Activated naive CD4-positive, alpha-beta T cell treated with anti-CD3 and anti-CD28 coated beads, Interleukin-2, amount 10 ng/mL, durations not matched to agents 7 days and 5 days (primary cell): ENCODE data around the gene TMEM131L.
A peak's percentile ranks its signal among the peaks of the same experiment; 100 is the strongest.

Source experiments
- CTCF ChIA-PET: fragments of 350-600 bp; sonication (Branson Sonifier 250); formaldehyde crosslinking; loops from one replicate; lab custom pipeline; 2021; ENCODE audit warnings: antibody characterized with exemption; lab: Charles Lee
- DNase-seq: peaks from one replicate; pipeline ENCODE4 v3.0.0-alpha.2; 2020
- H3K27ac Mint-ChIP-seq: one replicate; pipeline ENCODE4 v1.8.0; 2021; ENCODE audit warnings: mild to moderate bottlenecking, moderate library complexity, mixed read lengths
- H3K27me3 Mint-ChIP-seq: one replicate; pipeline ENCODE4 v1.8.0; 2021; ENCODE audit warnings: mild to moderate bottlenecking, mixed read lengths
- H3K36me3 Mint-ChIP-seq: one replicate; pipeline ENCODE4 v1.8.0; 2021; ENCODE audit warnings: mixed read lengths
- H3K4me1 Mint-ChIP-seq: one replicate; pipeline ENCODE4 v1.8.0; 2021; ENCODE audit warnings: mixed read lengths
- H3K4me3 Mint-ChIP-seq: one replicate; pipeline ENCODE4 v1.8.0; 2021; ENCODE audit warnings: mild to moderate bottlenecking, moderate library complexity, mixed read lengths
- H3K9me3 Mint-ChIP-seq: one replicate; pipeline ENCODE4 v1.8.0; 2021; ENCODE audit warnings: mixed read lengths

The TMEM131L gene

GRCh38 chr4:153530284-153530999, 64.3 kb downstream of the TMEM131L start:
- Mint-ChIP-seq H3K9me3 (peaks cover 2% of the 10 kb centered on the region), H3K27ac (peak overlapping the region; percentile 93), H3K36me3 (peaks cover 48% of the 10 kb centered on the region), H3K27me3 (no peaks in the 10 kb centered on the region), H3K4me3 (peak overlapping the region; percentile 65), H3K4me1 (peaks cover 82% of the 10 kb centered on the region)
- DNase-seq: peak; percentile 42
- CTCF ChIA-PET: interaction anchor here (0.6 to 3.1 kb wide), 13 partner anchors 10 to 973 kb away, joined by 3 to 17 read pairs (median 4); partner anchors contain the start of gene TMEM131L

- DNase-seq: no peak
- Mint-ChIP-seq H3K4me1 (peaks cover 84% of the 10 kb centered on the region), H3K9me3 (peaks cover 2% of the 10 kb centered on the region), H3K27ac (peak overlapping the region; percentile 93), H3K27me3 (no peaks in the 10 kb centered on the region), H3K36me3 (peaks cover 50% of the 10 kb centered on the region), H3K4me3 (peak overlapping the region; percentile 65)
- CTCF ChIA-PET: interaction anchor here (0.7 to 3.1 kb wide), 12 partner anchors 10 to 98 kb away, joined by 3 to 17 read pairs (median 4); partner anchors contain the start of gene TMEM131L
Observed at GRCh38 chr4:153531000-153531358, 64.8 kb downstream of the TMEM131L start.

- DNase-seq: no peak
- Mint-ChIP-seq H3K36me3 (peaks cover 48% of the 10 kb centered on the region), H3K9me3 (no peaks in the 10 kb centered on the region), H3K27me3 (no peaks in the 10 kb centered on the region), H3K4me3 (no peak overlapping the region), H3K27ac (no peak overlapping the region), H3K4me1 (peaks cover 84% of the 10 kb centered on the region)
- CTCF ChIA-PET: interaction anchor here (1.3 to 3.1 kb wide), 4 partner anchors 10 to 64 kb away, joined by 4 to 17 read pairs (median 10); no protein-coding TSS in a partner anchor
Observed at GRCh38 chr4:153531976-153532626, 65.9 kb downstream of the TMEM131L start.

- CTCF ChIA-PET: interaction anchor here (1.5 to 3.1 kb wide), 2 partner anchors 9 to 41 kb away, joined by 5 to 17 read pairs; no protein-coding TSS in a partner anchor
- Mint-ChIP-seq H3K4me1 (peaks cover 81% of the 10 kb centered on the region), H3K4me3 (no peak overlapping the region), H3K27ac (no peak overlapping the region), H3K36me3 (peaks cover 43% of the 10 kb centered on the region), H3K9me3 (no peaks in the 10 kb centered on the region), H3K27me3 (no peaks in the 10 kb centered on the region)
- DNase-seq: no peak
Observed at GRCh38 chr4:153532636-153533035, 66.5 kb downstream of the TMEM131L start.

GRCh38 chr4:153533387-153533786, 67.2 kb downstream of the TMEM131L start:
- Mint-ChIP-seq H3K9me3 (no peaks in the 10 kb centered on the region), H3K27ac (peak overlapping the region; percentile 15), H3K36me3 (peaks cover 40% of the 10 kb centered on the region), H3K4me1 (peaks cover 80% of the 10 kb centered on the region), H3K27me3 (no peaks in the 10 kb centered on the region), H3K4me3 (no peak overlapping the region)
- CTCF ChIA-PET: no interaction called here
- DNase-seq: no peak

- Mint-ChIP-seq H3K27ac (peak overlapping the region; percentile 1), H3K4me3 (no peak overlapping the region), H3K4me1 (peaks cover 66% of the 10 kb centered on the region), H3K36me3 (peaks cover 38% of the 10 kb centered on the region), H3K9me3 (no peaks in the 10 kb centered on the region), H3K27me3 (no peaks in the 10 kb centered on the region)
- no peak for DNase-seq
- CTCF ChIA-PET: interaction anchor here (0.8 to 1.9 kb wide), 9 partner anchors 14 to 189 kb away, joined by 3 to 6 read pairs (median 4); partner anchors contain the start of gene TMEM131L
Observed at GRCh38 chr4:153534792-153535629, 68.9 kb downstream of the TMEM131L start.

- no peak for DNase-seq
- CTCF ChIA-PET: interaction anchor here (0.6 to 1.9 kb wide), 12 partner anchors 13 to 190 kb away, joined by 3 to 6 read pairs (median 3); partner anchors contain the start of gene TMEM131L
- Mint-ChIP-seq H3K27ac (no peak overlapping the region), H3K9me3 (no peaks in the 10 kb centered on the region), H3K36me3 (peaks cover 44% of the 10 kb centered on the region), H3K27me3 (no peaks in the 10 kb centered on the region), H3K4me3 (no peak overlapping the region), H3K4me1 (peaks cover 66% of the 10 kb centered on the region)
Observed at GRCh38 chr4:153535772-153536513, 69.8 kb downstream of the TMEM131L start.

- CTCF ChIA-PET: no interaction called here
- no peak overlapping the region for H3K4me3 Mint-ChIP-seq
- peaks cover 68% of the 10 kb centered on the region for H3K4me1 Mint-ChIP-seq
- peaks cover 40% of the 10 kb centered on the region for H3K36me3 Mint-ChIP-seq
- no peak overlapping the region for H3K27ac Mint-ChIP-seq
- no peaks in the 10 kb centered on the region for H3K27me3 Mint-ChIP-seq
- DNase-seq: no peak
- no peaks in the 10 kb centered on the region for H3K9me3 Mint-ChIP-seq
Observed at GRCh38 chr4:153537493-153537960, 71.4 kb downstream of the TMEM131L start.

GRCh38 chr4:153538487-153539357, 72.6 kb downstream of the TMEM131L start:
- Mint-ChIP-seq H3K27ac (no peak overlapping the region), H3K36me3 (peaks cover 36% of the 10 kb centered on the region), H3K4me3 (no peak overlapping the region), H3K4me1 (peaks cover 64% of the 10 kb centered on the region), H3K9me3 (no peaks in the 10 kb centered on the region), H3K27me3 (no peaks in the 10 kb centered on the region)
- CTCF ChIA-PET: interaction anchor here (0.6 kb wide), 1 partner anchor 20 kb away, joined by 3 read pairs; no protein-coding TSS in a partner anchor
- no peak for DNase-seq

GRCh38 chr4:153539422-153539821, 73.3 kb downstream of the TMEM131L start:
- Mint-ChIP-seq H3K27me3 (no peaks in the 10 kb centered on the region), H3K9me3 (no peaks in the 10 kb centered on the region), H3K36me3 (peaks cover 33% of the 10 kb centered on the region), H3K27ac (no peak overlapping the region), H3K4me3 (no peak overlapping the region), H3K4me1 (peaks cover 61% of the 10 kb centered on the region)
- CTCF ChIA-PET: no interaction called here
- DNase-seq: no peak

GRCh38 chr4:153541456-153542096, 75.4 kb downstream of the TMEM131L start:
- peak overlapping the region; percentile 39 for H3K27ac Mint-ChIP-seq
- no peaks in the 10 kb centered on the region for H3K27me3 Mint-ChIP-seq
- peak; percentile 28 for DNase-seq
- peaks cover 47% of the 10 kb centered on the region for H3K4me1 Mint-ChIP-seq
- no peaks in the 10 kb centered on the region for H3K9me3 Mint-ChIP-seq
- H3K4me3 Mint-ChIP-seq: no peak overlapping the region
- peaks cover 26% of the 10 kb centered on the region for H3K36me3 Mint-ChIP-seq
- CTCF ChIA-PET: interaction anchor here (0.9 to 3.1 kb wide), 12 partner anchors 10 to 399 kb away, joined by 3 to 17 read pairs (median 6); partner anchors contain the start of gene TMEM131L

- CTCF ChIA-PET: interaction anchor here (1.0 to 3.1 kb wide), 11 partner anchors 11 to 109 kb away, joined by 3 to 17 read pairs (median 6); partner anchors contain the start of gene TMEM131L
- Mint-ChIP-seq H3K4me3 (no peak overlapping the region), H3K36me3 (peaks cover 23% of the 10 kb centered on the region), H3K27ac (no peak overlapping the region), H3K27me3 (no peaks in the 10 kb centered on the region), H3K9me3 (no peaks in the 10 kb centered on the region), H3K4me1 (peaks cover 41% of the 10 kb centered on the region)
- DNase-seq: no peak
Observed at GRCh38 chr4:153542131-153542530, 76.0 kb downstream of the TMEM131L start.
